Measurements from ENCODE around the gene C3orf22. TPM values are rescaled to one million over a fixed set of nuclear protein-coding genes. Genes with fewer than 3 reads are reported as not detected.

C3orf22 gene
- total RNA-seq, 1 donor from 2014 or later, result not detected

DNA sequence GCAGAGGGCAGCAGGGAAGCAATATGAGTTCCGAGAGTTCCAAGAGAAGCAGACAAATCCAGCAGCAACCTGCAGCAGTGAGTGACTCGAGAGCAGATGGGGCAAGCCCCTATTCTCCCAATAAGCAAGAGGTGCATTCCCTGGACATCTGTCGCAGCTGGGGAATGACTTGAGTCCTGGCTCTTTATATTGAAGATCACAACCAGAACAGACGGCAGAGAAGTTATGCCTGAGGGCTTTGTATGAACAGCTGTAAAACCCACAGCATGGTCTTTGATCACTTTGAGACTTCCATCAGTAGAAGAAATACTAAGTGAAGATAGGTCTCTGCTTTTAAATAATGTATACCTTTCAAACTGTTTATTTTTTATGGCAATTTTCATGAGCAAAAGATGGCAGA is 23.6 kb upstream of the C3orf22 start:
- TF ChIP-seq, protein P1, sequence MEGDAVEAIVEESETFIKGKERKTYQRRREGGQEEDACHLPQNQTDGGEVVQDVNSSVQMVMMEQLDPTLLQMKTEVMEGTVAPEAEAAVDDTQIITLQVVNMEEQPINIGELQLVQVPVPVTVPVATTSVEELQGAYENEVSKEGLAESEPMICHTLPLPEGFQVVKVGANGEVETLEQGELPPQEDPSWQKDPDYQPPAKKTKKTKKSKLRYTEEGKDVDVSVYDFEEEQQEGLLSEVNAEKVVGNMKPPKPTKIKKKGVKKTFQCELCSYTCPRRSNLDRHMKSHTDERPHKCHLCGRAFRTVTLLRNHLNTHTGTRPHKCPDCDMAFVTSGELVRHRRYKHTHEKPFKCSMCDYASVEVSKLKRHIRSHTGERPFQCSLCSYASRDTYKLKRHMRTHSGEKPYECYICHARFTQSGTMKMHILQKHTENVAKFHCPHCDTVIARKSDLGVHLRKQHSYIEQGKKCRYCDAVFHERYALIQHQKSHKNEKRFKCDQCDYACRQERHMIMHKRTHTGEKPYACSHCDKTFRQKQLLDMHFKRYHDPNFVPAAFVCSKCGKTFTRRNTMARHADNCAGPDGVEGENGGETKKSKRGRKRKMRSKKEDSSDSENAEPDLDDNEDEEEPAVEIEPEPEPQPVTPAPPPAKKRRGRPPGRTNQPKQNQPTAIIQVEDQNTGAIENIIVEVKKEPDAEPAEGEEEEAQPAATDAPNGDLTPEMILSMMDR (IDR thresholded peaks at IDR 0.05; ENCODE audit: borderline replicate concordance), result no peak
- H3K9me3 ChIP-seq (replicated peaks), result peaks cover 22% of the 10 kb centered on the region

DNA sequence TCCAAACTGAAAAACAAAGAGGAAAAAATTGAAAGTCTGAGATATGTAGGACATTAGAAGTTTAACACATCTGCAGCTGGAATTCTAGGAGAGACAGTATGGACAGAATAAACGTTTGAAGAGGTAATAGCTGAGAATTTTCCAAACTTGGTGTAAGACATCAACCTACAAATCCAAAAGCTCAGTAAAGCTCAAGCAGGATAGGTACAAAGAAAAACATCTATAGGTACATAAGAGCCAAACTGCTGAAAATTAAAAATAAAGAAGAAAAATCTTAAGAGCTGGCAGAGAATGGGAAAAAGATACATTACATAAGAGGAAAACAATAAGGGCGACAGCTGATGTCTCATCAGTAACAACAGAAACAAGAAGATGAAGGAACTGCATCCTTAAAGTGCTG is 22.8 kb upstream of the C3orf22 start:
- no peak overlapping the region for H3K27ac ChIP-seq (replicated peaks)
- H3K36me3 ChIP-seq, result no peaks in the 10 kb centered on the region
- no peak for DNase-seq
- no peaks in the 10 kb centered on the region for H3K27me3 ChIP-seq (ENCODE audit: low read depth)
- TF ChIP-seq, protein P1 (IDR thresholded peaks at IDR 0.05; ENCODE audit: borderline replicate concordance), result no peak
- H3K4me3 ChIP-seq, result no peak overlapping the region
- no peaks in the 10 kb centered on the region for H3K4me1 ChIP-seq
- intact Hi-C loops (cut with micrococcal nuclease), result no loop called here
- peaks cover 14% of the 10 kb centered on the region for H3K9me3 ChIP-seq (replicated peaks)

More for the DNA sequence above, 23.6 kb upstream of the C3orf22 start:
- H3K4me3 ChIP-seq, result no peak overlapping the region
- no peak overlapping the region for H3K27ac ChIP-seq (replicated peaks)
- DNase-seq, result no peak
- H3K27me3 ChIP-seq (ENCODE audit: low read depth), result no peaks in the 10 kb centered on the region
- H3K4me1 ChIP-seq, result no peaks in the 10 kb centered on the region
- H3K36me3 ChIP-seq, result no peaks in the 10 kb centered on the region
- intact Hi-C loops (cut with micrococcal nuclease), result no loop called here

DNA sequence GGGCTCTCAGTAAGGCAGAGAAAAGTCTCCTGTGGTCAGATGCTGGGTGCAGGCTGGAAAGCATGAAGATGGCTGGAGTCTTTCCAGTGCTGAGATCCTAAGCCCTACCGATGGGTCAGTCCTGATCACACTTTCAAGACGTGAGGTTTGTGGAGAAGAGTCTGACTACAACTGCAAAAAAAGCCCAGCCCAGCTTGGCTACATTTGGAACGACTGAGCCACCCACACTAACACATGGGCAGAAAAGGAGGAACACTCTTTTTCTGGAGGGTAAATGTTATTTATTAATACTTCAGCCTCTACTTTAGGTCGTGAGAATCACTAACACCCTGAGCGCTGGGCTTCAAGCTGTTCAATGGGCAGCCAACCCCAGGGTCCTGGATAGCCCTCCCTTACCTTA is 22.0 kb upstream of the C3orf22 start:
- TF ChIP-seq, protein P1 (IDR thresholded peaks at IDR 0.05; ENCODE audit: borderline replicate concordance), result no peak
- DNase-seq, result no peak
- Histone ChIP-seq H3K27me3 (ENCODE audit: low read depth) (no peaks in the 10 kb centered on the region), H3K4me1 (no peaks in the 10 kb centered on the region), H3K36me3 (no peaks in the 10 kb centered on the region), H3K9me3 (replicated peaks) (peaks cover 9% of the 10 kb centered on the region), H3K27ac (replicated peaks) (no peak overlapping the region), H3K4me3 (no peak overlapping the region)
- intact Hi-C loops (cut with micrococcal nuclease), result no loop called here

DNA sequence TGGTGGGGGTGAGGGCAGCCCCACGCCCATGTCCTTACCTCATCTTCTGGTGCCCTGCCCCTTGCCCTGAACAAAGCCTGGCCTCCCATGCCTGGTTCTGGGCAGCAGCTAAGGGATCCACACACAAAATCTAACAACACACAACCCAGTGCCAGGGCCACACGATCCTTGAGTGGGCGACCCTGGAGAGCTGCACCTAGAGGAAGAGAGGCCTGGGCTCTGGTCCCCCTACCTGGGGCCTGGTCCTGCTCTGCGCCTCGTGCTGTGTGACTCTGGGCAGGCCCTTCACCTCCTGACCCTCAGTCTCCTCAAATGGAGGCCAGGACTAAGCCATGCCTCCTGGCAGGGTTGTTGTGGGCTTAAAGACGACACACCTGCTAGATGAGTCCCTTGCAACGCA is 20.0 kb upstream of the C3orf22 start:
- TF ChIP-seq, protein P1 (IDR thresholded peaks at IDR 0.05; ENCODE audit: borderline replicate concordance), result no peak
- Histone ChIP-seq H3K4me1 (peaks cover 4% of the 10 kb centered on the region), H3K9me3 (replicated peaks) (peaks cover 9% of the 10 kb centered on the region), H3K4me3 (no peak overlapping the region), H3K36me3 (no peaks in the 10 kb centered on the region), H3K27ac (replicated peaks) (no peak overlapping the region), H3K27me3 (ENCODE audit: low read depth) (no peaks in the 10 kb centered on the region)
- no peak for DNase-seq
- intact Hi-C loops (cut with micrococcal nuclease), result no loop called here

DNA sequence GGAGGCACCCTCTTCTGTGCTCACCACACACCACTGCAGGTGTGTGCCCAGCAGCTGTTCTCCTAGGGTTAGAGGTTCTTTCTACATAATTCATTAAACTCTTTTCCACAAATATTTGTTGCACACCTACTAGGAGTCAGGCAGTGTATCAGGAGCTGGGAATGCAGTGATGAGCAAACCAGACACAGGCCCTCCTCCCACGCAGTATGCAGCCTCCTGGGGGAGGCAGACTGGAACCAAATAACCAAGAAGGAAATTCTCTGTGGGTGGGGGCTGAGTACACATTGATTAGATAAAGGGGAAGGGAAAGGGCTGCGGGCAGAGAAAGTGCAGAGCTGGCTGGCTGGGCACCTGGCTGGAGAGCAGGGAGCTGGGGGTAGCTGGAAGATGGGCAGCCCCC is 18.5 kb upstream of the C3orf22 start:
- intact Hi-C loops (cut with micrococcal nuclease), result no loop called here
- TF ChIP-seq, protein P1 (IDR thresholded peaks at IDR 0.05; ENCODE audit: borderline replicate concordance), result no peak
- DNase-seq, result no peak
- Histone ChIP-seq H3K27ac (replicated peaks) (no peak overlapping the region), H3K27me3 (ENCODE audit: low read depth) (no peaks in the 10 kb centered on the region), H3K4me3 (no peak overlapping the region), H3K4me1 (peaks cover 11% of the 10 kb centered on the region), H3K36me3 (no peaks in the 10 kb centered on the region), H3K9me3 (replicated peaks) (peaks cover 9% of the 10 kb centered on the region)
